ENCODE data around the gene C9orf50. TPM values are rescaled to one million over a fixed set of nuclear protein-coding genes. Genes with fewer than 3 reads are reported as not detected.
A peak's percentile ranks its signal among the peaks of the same experiment; 100 is the strongest.

C9orf50 gene
- polyA plus RNA-seq, 2 of the 4 experiments (the other 2 are of a cell fraction): 0.05 to 0.10 TPM

- TF ChIP-seq PHF8 (IDR thresholded peaks at IDR 0.05; ENCODE audit: borderline replicate concordance, low read depth) (no peak), CBX2 (IDR thresholded peaks at IDR 0.05; ENCODE audit: borderline replicate concordance, low read depth) (no peak), RARB (CRISPR knock-in tag; IDR thresholded peaks at IDR 0.05) (no peak), HEYL (CRISPR knock-in tag; IDR thresholded peaks at IDR 0.05) (no peak)
Observed at GRCh38 chr9:129627556-129628440, 6.9 kb upstream of the C9orf50 start (continued).

- ATAC-seq (peak; percentile 51 to 53), FAIRE-seq (no peak), DNase-seq (ENCODE audit: low read depth in 1 of 2, low spot score in 1 of 2) (no peak)
- Histone ChIP-seq H3K4me3 (peak overlapping the region; percentile 69), H3K4me2 (peak overlapping the region; percentile 86), H3K9me3 (no peaks in the 10 kb centered on the region), H3K27ac (peak overlapping the region; percentile 78 to 98), H3K4me1 (peaks cover 28% of the 10 kb centered on the region)
- POLR2A ChIA-PET: interaction anchor here (0.7 to 1.3 kb wide), 8 partner anchors 11 to 545 kb away, joined by 3 to 16 read pairs (median 4); no protein-coding TSS in a partner anchor
- CTCF ChIA-PET: interaction anchor here (0.8 to 26.2 kb wide), 6 partner anchors 13 to 516 kb away, joined by 3 to 947 read pairs (median 96); partner anchors contain the start of genes ASB6, CRAT and PTPA
- TF ChIP-seq ZNF302 (CRISPR knock-in tag; IDR thresholded peaks at IDR 0.05) (no peak), FOSB (CRISPR knock-in tag; IDR thresholded peaks at IDR 0.05) (0 out of 2 replicates have a peak, but pooled peaks have one; percentile 32), HOXA7 (CRISPR knock-in tag; IDR thresholded peaks at IDR 0.05) (peak; percentile 17; the same call in 1 of the 2 replicates), E2F6 (IDR thresholded peaks at IDR 0.05; ENCODE audit: borderline replicate concordance, low read depth) (no peak), ATOH8 (CRISPR knock-in tag; IDR thresholded peaks at IDR 0.05; ENCODE audit: low read depth) (no peak), MAZ (IDR thresholded peaks at IDR 0.05; ENCODE audit: borderline replicate concordance, low read depth, low read length) (no peak), ESRRA (IDR thresholded peaks at IDR 0.05; ENCODE audit: borderline replicate concordance, low read length) (no peak), GATA3 (IDR thresholded peaks at IDR 0.05; ENCODE audit: borderline replicate concordance) (no peak), EP300 (IDR thresholded peaks at IDR 0.05) (no peak), NPAS2 (CRISPR knock-in tag; IDR thresholded peaks at IDR 0.05; ENCODE audit: borderline replicate concordance) (no peak), KDM5A (IDR thresholded peaks at IDR 0.05) (no peak), PHF8 (IDR thresholded peaks at IDR 0.05; ENCODE audit: borderline replicate concordance, low read depth) (no peak), TFCP2L1 (CRISPR knock-in tag; IDR thresholded peaks at IDR 0.05) (no peak), RFX5 (IDR thresholded peaks at IDR 0.05) (no peak), CTCF (IDR thresholded peaks at IDR 0.05) (no peak), NFE2L2 (conservative IDR thresholded peaks at IDR 0.05; ENCODE audit: low read length) (no peak), CBX2 (IDR thresholded peaks at IDR 0.05; ENCODE audit: borderline replicate concordance, low read depth) (no peak)
- whole genome bisulfite sequencing (ENCODE audit: missing lambda C conversion rate): 2% methylated on average over 20 of the region's 20 CpGs
Observed at GRCh38 chr9:129626625-129627284, 5.9 kb upstream of the C9orf50 start.

All from A549 (cell line).